GM21423 (cell line): ENCODE results near the gene HK1.

Source experiments
- ATAC-seq: cut with Tn5 transposase; IDR thresholded peaks from one replicate; pipeline ENCODE4 v1.9.1; 2021; ENCODE audit warnings: mild to moderate bottlenecking, moderate library complexity; ENCODE audit not compliant: unreplicated experiment

Gene HK1

GRCh38 chr10:69416695-69417094, 138.4 kb downstream of the HK1 start, which contains the start of gene TACR2:
TACR2 (minus strand) TSS chr10:69416918; CDS start chr10:69416323, 595 bp downstream.
- ATAC-seq, result no peak

- no peak for ATAC-seq
These were observed 139.2 kb downstream of the HK1 start for GRCh38 chr10:69417542-69417941.

- ATAC-seq, result no peak
These were observed 139.9 kb downstream of the HK1 start for GRCh38 chr10:69418052-69418752.

- ATAC-seq, result no peak
These were observed 140.9 kb downstream of the HK1 start for GRCh38 chr10:69419096-69419743.

GRCh38 chr10:69419744-69420126, 141.4 kb downstream of the HK1 start:
- no peak for ATAC-seq

- ATAC-seq, result no peak
These were observed 143.5 kb downstream of the HK1 start for GRCh38 chr10:69421611-69422308.

- no peak for ATAC-seq
These were observed 144.4 kb downstream of the HK1 start for GRCh38 chr10:69422676-69423075.

GRCh38 chr10:69425041-69425440, 146.7 kb downstream of the HK1 start:
- no peak for ATAC-seq

GRCh38 chr10:69425511-69426298, 147.4 kb downstream of the HK1 start:
- ATAC-seq, result no peak

GRCh38 chr10:69426376-69426727, 148.1 kb downstream of the HK1 start:
- no peak for ATAC-seq

- ATAC-seq, result no peak
These were observed 149.9 kb downstream of the HK1 start for GRCh38 chr10:69428165-69428564.

- ATAC-seq, result no peak
These were observed 155.9 kb downstream of the HK1 start for GRCh38 chr10:69434169-69434568.

GRCh38 chr10:69434926-69435325, 156.6 kb downstream of the HK1 start:
- ATAC-seq, result no peak

GRCh38 chr10:69435966-69436520, 157.7 kb downstream of the HK1 start:
- ATAC-seq, result no peak

- ATAC-seq, result no peak
These were observed 159.3 kb downstream of the HK1 start for GRCh38 chr10:69437321-69438259.

GRCh38 chr10:69438536-69439349, 160.4 kb downstream of the HK1 start:
- no peak for ATAC-seq

- no peak for ATAC-seq
These were observed 161.0 kb downstream of the HK1 start for GRCh38 chr10:69439350-69439739.

- no peak for ATAC-seq
These were observed 161.7 kb downstream of the HK1 start for GRCh38 chr10:69439813-69440506.
